Uterus (tissue), 4 donors: ENCODE results near the gene TMC7. TPM values are rescaled to one million over a fixed set of nuclear protein-coding genes. Genes with fewer than 3 reads are reported as not detected.

ENCODE experiments used
- DNase-seq, 2 donors: peaks; one replicate each; pipeline ENCODE4 v3.0.0-alpha.2; 2019 to 2020
- H3K27ac ChIP-seq, 2 donors: fragments of 200-600 bp; sonication (generic); 1 replicate in 1 of 2; 2 replicates in 1 of 2; pipeline ENCODE4 v1.5.1; 2016 to 2018
- H3K27me3 ChIP-seq, 2 donors: fragments of 200-600 bp; sonication (generic); one replicate each; pipeline ENCODE4 v1.5.1; 2018 to 2019; ENCODE audit warnings: control low read depth in 1 of 2
- H3K36me3 ChIP-seq, 2 donors: fragments of 200-600 bp; sonication (generic); one replicate each; pipeline ENCODE4 v1.5.1; 2019; ENCODE audit warnings: control low read depth in 1 of 2
- H3K4me1 ChIP-seq, 2 donors: fragments of 200-600 bp; sonication (generic); one replicate each; pipeline ENCODE4 v1.5.1; 2018 to 2019; ENCODE audit warnings: control low read depth in 1 of 2
- H3K4me3 ChIP-seq, 2 donors: fragments of 200-600 bp; sonication (generic); 1 replicate in 1 of 2; 2 replicates in 1 of 2; pipeline ENCODE4 v1.5.1; 2018 to 2019; ENCODE audit warnings: mild to moderate bottlenecking in 1 of 2
- H3K9me3 ChIP-seq, 2 donors: fragments of 200-600 bp; sonication (generic); one replicate each; pipeline ENCODE4 v1.5.1; 2019; ENCODE audit warnings: control low read depth in 1 of 2
- POLR2A ChIP-seq, 2 donors: fragments of 450-650 bp; IDR thresholded peaks; one replicate each; pipeline ENCODE4 v1.6.1; 2016; ENCODE audit warnings: antibody characterized with exemption in 2 of 2, mild to moderate bottlenecking in 1 of 2, moderate library complexity in 1 of 2
- intact Hi-C: fragments of 100-400 bp; cut with DNase I; formaldehyde crosslinking; loops from one replicate; pipeline ENCODE4 v1.15.1; 2023; ENCODE audit warnings: low total_unique reads
- total RNA-seq, 4 donors: library from RNA; depleted of rRNA in 3 of 4; stranded (reverse); fragments of >200 nt in 3 of 4; gene quantifications; one replicate each; pipeline versions ENCODE4 v1.1.0 to v1.2.4, GENCODE V29; 2014 to 2023
- TF ChIP-seq, protein P1 (sequence below), 4 experiments: fragments of 200-600 bp in 2 of 4; fragments of 450-650 bp in 2 of 4; sonication (generic) in 2 of 4; IDR thresholded peaks; one replicate each; pipeline ENCODE4 v1.5.1; 2016 to 2019; ENCODE audit warnings: antibody characterized with exemption in 4 of 4, mild to moderate bottlenecking in 2 of 4, moderate library complexity in 1 of 4
- donor health status: DM: yes; HTN: yes; CAD: no.

Gene TMC7
- total RNA-seq, 4 donors from 2014 or later, result 1.7 to 1.8 TPM; not detected in 2

DNA sequence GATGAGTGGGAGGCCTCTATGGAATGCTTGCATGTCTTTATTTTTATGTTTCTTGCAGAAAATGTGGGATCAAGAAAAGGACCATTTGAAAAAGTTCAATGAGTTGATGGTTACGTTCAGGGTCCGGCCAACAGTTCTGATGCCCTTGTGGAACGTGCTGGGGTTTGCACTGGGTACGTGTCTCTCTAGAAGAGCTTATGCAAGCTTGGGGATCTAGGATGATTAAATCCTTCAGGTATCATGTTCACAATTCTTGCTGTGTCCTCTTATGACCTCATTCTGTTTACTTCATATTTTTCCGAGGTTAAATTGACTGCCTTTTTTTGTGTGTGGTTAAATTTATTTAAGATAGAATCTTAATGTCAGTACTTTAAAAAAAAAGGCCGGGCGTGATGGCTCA lies 90.1 kb downstream of the TMC7 start:
- no peaks in the 10 kb centered on the region for H3K9me3 ChIP-seq
- peaks cover 0 to 2% of the 10 kb centered on the region in 2 donors for H3K4me1 ChIP-seq
- intact Hi-C loops, result no loop called here
- no peak for TF ChIP-seq POLR2A (IDR thresholded peaks at IDR 0.05)
- TF ChIP-seq, protein P1, sequence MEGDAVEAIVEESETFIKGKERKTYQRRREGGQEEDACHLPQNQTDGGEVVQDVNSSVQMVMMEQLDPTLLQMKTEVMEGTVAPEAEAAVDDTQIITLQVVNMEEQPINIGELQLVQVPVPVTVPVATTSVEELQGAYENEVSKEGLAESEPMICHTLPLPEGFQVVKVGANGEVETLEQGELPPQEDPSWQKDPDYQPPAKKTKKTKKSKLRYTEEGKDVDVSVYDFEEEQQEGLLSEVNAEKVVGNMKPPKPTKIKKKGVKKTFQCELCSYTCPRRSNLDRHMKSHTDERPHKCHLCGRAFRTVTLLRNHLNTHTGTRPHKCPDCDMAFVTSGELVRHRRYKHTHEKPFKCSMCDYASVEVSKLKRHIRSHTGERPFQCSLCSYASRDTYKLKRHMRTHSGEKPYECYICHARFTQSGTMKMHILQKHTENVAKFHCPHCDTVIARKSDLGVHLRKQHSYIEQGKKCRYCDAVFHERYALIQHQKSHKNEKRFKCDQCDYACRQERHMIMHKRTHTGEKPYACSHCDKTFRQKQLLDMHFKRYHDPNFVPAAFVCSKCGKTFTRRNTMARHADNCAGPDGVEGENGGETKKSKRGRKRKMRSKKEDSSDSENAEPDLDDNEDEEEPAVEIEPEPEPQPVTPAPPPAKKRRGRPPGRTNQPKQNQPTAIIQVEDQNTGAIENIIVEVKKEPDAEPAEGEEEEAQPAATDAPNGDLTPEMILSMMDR (IDR thresholded peaks at IDR 0.05), result no peak
- no peak overlapping the region for H3K27ac ChIP-seq
- H3K4me3 ChIP-seq, result no peak overlapping the region
- H3K27me3 ChIP-seq, result no peaks in the 10 kb centered on the region
- no peaks in the 10 kb centered on the region for H3K36me3 ChIP-seq
- DNase-seq, result no peak

DNA sequence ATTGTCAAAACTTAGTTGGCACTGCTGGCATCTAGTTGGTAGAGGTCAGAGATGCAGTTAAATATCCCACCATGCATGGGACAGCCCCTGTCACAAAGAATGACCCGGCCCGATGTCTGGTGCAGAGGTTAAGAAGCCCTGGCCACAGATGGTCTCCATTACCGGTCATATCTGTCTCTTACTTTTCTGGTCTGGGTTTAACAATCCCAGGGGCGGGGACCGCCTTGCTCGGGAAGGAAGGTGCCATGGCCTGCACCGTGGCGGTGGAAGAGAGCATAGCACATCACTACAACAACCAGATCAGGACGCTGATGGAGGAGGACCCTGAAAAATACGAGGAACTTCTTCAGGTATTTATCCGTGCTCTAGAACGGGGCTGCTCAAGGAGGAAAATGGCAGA lies 91.8 kb downstream of the TMC7 start:
- Histone ChIP-seq H3K4me3 (no peak overlapping the region), H3K36me3 (no peaks in the 10 kb centered on the region), H3K4me1 (no peaks in the 10 kb centered on the region), H3K9me3 (no peaks in the 10 kb centered on the region), H3K27ac (no peak overlapping the region), H3K27me3 (no peaks in the 10 kb centered on the region)
- no peak for TF ChIP-seq POLR2A (IDR thresholded peaks at IDR 0.05)
- TF ChIP-seq, protein P1 (IDR thresholded peaks at IDR 0.05), result no peak
- intact Hi-C loops, result no loop called here
- no peak for DNase-seq

DNA sequence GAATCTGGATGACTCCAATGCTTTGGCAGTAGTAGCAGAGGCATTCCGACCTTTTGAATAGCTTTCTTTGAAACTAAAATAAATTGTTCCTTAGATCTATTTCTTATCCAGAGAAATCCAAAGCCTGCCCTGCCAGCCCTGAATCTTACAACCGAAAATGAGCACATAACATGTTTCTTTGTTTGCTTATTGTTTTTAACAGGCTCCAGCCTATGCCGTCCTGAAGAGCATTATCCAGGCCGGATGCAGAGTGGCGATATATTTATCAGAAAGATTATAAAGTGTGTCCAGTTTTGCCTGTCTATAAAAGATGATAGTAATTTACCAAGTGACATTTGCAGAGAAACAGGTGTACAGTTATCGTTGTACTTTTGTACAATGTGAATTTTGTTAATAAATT lies 94.1 kb downstream of the TMC7 start:
- no peak for DNase-seq
- Histone ChIP-seq H3K36me3 (no peaks in the 10 kb centered on the region), H3K27me3 (no peaks in the 10 kb centered on the region), H3K27ac (no peak overlapping the region), H3K4me1 (no peaks in the 10 kb centered on the region), H3K4me3 (no peak overlapping the region), H3K9me3 (no peaks in the 10 kb centered on the region)
- intact Hi-C loops, result no loop called here
- TF ChIP-seq, protein P1 (IDR thresholded peaks at IDR 0.05), result no peak
- TF ChIP-seq POLR2A (IDR thresholded peaks at IDR 0.05), result no peak

DNA sequence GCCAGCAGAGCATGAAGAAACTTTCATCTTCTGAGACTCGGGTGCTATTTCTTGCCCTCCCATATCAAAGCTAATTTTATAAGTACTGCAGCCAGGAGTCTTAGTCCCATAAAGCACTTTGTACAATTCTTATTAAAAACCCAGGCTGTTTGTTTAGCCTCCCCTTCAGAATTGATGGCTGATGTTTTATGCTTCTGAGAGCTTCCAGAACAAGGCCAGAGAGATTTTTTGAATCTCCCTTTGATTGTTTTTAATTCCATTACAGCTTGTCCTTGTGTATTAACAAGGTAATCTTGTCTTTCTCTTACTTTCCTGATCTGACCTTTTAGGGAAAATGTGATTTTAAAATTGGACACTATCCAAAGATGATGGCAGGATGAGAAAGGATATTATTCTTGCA lies 99.9 kb downstream of the TMC7 start:
- Histone ChIP-seq H3K27ac (no peak overlapping the region), H3K4me1 (no peaks in the 10 kb centered on the region), H3K36me3 (no peaks in the 10 kb centered on the region), H3K4me3 (no peak overlapping the region), H3K27me3 (no peaks in the 10 kb centered on the region), H3K9me3 (no peaks in the 10 kb centered on the region)
- no peak for TF ChIP-seq POLR2A (IDR thresholded peaks at IDR 0.05)
- TF ChIP-seq, protein P1 (IDR thresholded peaks at IDR 0.05), result no peak
- intact Hi-C loops, result loop anchor here (5.0 to 10.0 kb wide), 2 partner anchors 91 to 299 kb away; no protein-coding TSS in a partner anchor
- no peak for DNase-seq

DNA sequence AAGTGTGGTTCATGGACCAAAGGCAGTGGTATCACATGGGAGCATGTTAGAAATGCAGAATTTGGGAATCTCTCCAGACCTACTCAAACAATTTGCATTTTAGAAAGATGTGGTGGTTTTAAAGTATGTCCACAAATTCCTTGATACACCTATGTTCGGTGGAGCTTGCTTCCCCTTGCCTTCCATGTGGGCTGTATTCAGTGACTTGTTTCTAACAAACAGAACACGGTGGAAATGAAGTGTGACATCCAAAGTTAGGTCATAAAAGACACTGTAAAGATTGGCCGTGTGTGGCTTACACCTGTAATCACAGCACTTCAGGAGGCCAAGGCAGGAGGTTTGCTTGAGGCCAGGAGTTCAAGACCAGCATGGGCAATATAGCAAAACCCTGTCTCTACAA lies 100.4 kb downstream of the TMC7 start:
- TF ChIP-seq, protein P1 (IDR thresholded peaks at IDR 0.05), result no peak
- no peak for TF ChIP-seq POLR2A (IDR thresholded peaks at IDR 0.05)
- Histone ChIP-seq H3K36me3 (no peaks in the 10 kb centered on the region), H3K27me3 (no peaks in the 10 kb centered on the region), H3K4me1 (no peaks in the 10 kb centered on the region), H3K9me3 (no peaks in the 10 kb centered on the region), H3K4me3 (no peak overlapping the region), H3K27ac (no peak overlapping the region)
- intact Hi-C loops, result loop anchor here (5.0 to 10.0 kb wide), 2 partner anchors 91 to 298 kb away; no protein-coding TSS in a partner anchor
- DNase-seq, result no peak
